Measurements from ENCODE around the gene MCHR1. TPM values are rescaled to one million over a fixed set of nuclear protein-coding genes. Genes with fewer than 3 reads are reported as not detected.

Gene MCHR1
- total and polyA plus RNA-seq, 2 of the 13 experiments (the other 11 are each of a cell fraction or from before 2014, with no cell fraction given), result 0.40 to 0.83 TPM

GRCh38 chr22:40636380-40637182, 42.7 kb upstream of the MCHR1 start, which contains the start of gene MRTFA (continued):
- no peak for TF ChIP-seq ZNF780A (CRISPR knock-in tag; IDR thresholded peaks at IDR 0.05)
- TF ChIP-seq KIAA2018 (CRISPR knock-in tag; IDR thresholded peaks at IDR 0.05; ENCODE audit: borderline replicate concordance), result no peak
- peak; percentile 41 for TF ChIP-seq FOSL2 (CRISPR knock-in tag; IDR thresholded peaks at IDR 0.05)
- no peak for TF ChIP-seq CSRNP1 (CRISPR knock-in tag; IDR thresholded peaks at IDR 0.05)
- peak; percentile 82 for TF ChIP-seq POGZ (CRISPR knock-in tag; IDR thresholded peaks at IDR 0.05)
- no peak for TF ChIP-seq PAWR (CRISPR knock-in tag; IDR thresholded peaks at IDR 0.05; ENCODE audit: borderline replicate concordance)
- TF ChIP-seq MEIS1 (CRISPR knock-in tag; IDR thresholded peaks at IDR 0.05; ENCODE audit: borderline replicate concordance), result no peak
- TF ChIP-seq ZBTB7B (CRISPR knock-in tag; IDR thresholded peaks at IDR 0.05), result no peak; the same call in 1 of the 2 replicates
- no peak; the same call in 1 of the 2 replicates for TF ChIP-seq HIVEP1 (CRISPR knock-in tag; IDR thresholded peaks at IDR 0.05)
- TF ChIP-seq MYNN (CRISPR knock-in tag; IDR thresholded peaks at IDR 0.05; ENCODE audit: low read depth), result no peak
- peak; percentile 47; the same call in 1 of the 2 replicates for TF ChIP-seq ZBTB44 (CRISPR knock-in tag; IDR thresholded peaks at IDR 0.05)
- TF ChIP-seq HOXD1 (CRISPR knock-in tag; IDR thresholded peaks at IDR 0.05), result peak; percentile 59; the same call in 1 of the 2 replicates
- TF ChIP-seq ZMAT3 (CRISPR knock-in tag; conservative IDR thresholded peaks at IDR 0.05), result no peak; the same call in 1 of the 2 replicates
- TF ChIP-seq SMC3 (IDR thresholded peaks at IDR 0.05; ENCODE audit: low read length), result no peak
- TF ChIP-seq TP53 (CRISPR knock-in tag; conservative IDR thresholded peaks at IDR 0.05), result no peak

Data from HepG2 (cell line).